GM12878 (cell line): ENCODE results near the gene CDKN2B. TPM values are rescaled to one million over a fixed set of nuclear protein-coding genes. Genes with fewer than 3 reads are reported as not detected.

ENCODE experiments used
- ATAC-seq: fragments of 200-7000 bp; cut with Tn5 transposase; 3 replicates; pipeline ENCODE4 v1.9.1; 2020; ENCODE audit warnings: mild to moderate bottlenecking, moderate library complexity
- BruUV-seq: library from RNA; stranded (reverse); fragments of 400-500 nt; replicated peaks from 2 replicates; lab custom pipeline; 2021; lab: Mats Ljungman, UMichigan
- CTCF ChIA-PET: fragments of 300-600 bp; sonication (Branson Sonifier 250); formaldehyde crosslinking; extraction: SDS; loops from one replicate; lab custom pipeline; 2021; ENCODE audit warnings: inconsistent platforms; lab: Yijun Ruan, JAX
- POLR2A ChIA-PET: fragments of 350-600 bp; formaldehyde crosslinking; extraction: SDS; loops from one replicate; lab custom pipeline; 2021; ENCODE audit warnings: inconsistent platforms; lab: Charles Lee
- RAD21 ChIA-PET: fragments of 300-600 bp; sonication (Branson Sonifier 250); formaldehyde crosslinking; loops from one replicate; lab custom pipeline; 2023; ENCODE audit warnings: antibody characterized with exemption; ENCODE audit not compliant: unreplicated experiment; lab: Charles Lee
- SMC1A ChIA-PET: fragments of 300-600 bp; sonication (Branson Sonifier 250); formaldehyde crosslinking; loops from one replicate; lab custom pipeline; 2023; ENCODE audit not compliant: unreplicated experiment, uncharacterized antibody; lab: Charles Lee
- DNase-seq: peaks from one replicate; pipeline ENCODE4 v3.0.0-alpha.2; 2011; ENCODE audit warnings: low read depth, low spot score
- FAIRE-seq: peaks from 3 replicates; lab custom pipeline; 2011; peaks lifted over from hg19 to GRCh38; lab: Jason Lieb, UNC
- H2AFZ ChIP-seq: 2 replicates; pipeline ENCODE4 v1.6.0; 2011; ENCODE audit warnings: low read depth, low read length, control low read depth; ENCODE audit not compliant: control insufficient read depth
- H3K27ac ChIP-seq: 2 replicates; pipeline ENCODE4 v1.5.1; 2011; ENCODE audit warnings: control low read depth; ENCODE audit not compliant: control insufficient read depth, insufficient read depth
- H3K27me3 ChIP-seq, 2 experiments: replicated peaks in 1 of 2; 2 replicates each; pipeline versions ENCODE4 v1.6.0 to v1.6.1; 2011; ENCODE audit warnings: low read length in 1 of 2; ENCODE audit not compliant: control insufficient read depth in 2 of 2, insufficient read depth in 2 of 2
- H3K36me3 ChIP-seq, 2 experiments: 2 replicates each; pipeline ENCODE4 v1.5.1; 2011; ENCODE audit warnings: low read length in 1 of 2; ENCODE audit not compliant: control insufficient read depth in 2 of 2, insufficient read depth in 2 of 2
- H3K4me1 ChIP-seq: 2 replicates; pipeline ENCODE4 v1.6.1; 2011; ENCODE audit warnings: mild to moderate bottlenecking, low read length, moderate library complexity, mixed read lengths; ENCODE audit not compliant: control insufficient read depth, insufficient read depth
- H3K4me2 ChIP-seq: 2 replicates; pipeline ENCODE4 v1.6.0; 2011; ENCODE audit warnings: control low read depth; ENCODE audit not compliant: control insufficient read depth, insufficient read depth
- H3K4me3 ChIP-seq: fragments of 200-600 bp; sonication (generic); 2 replicates; pipeline ENCODE4 v1.5.1; 2016
- H3K79me2 ChIP-seq: 2 replicates; pipeline ENCODE4 v1.6.0; 2011; ENCODE audit warnings: low read length; ENCODE audit not compliant: control insufficient read depth, insufficient read depth
- H3K9ac ChIP-seq: 2 replicates; pipeline ENCODE4 v1.8.0; 2011; ENCODE audit warnings: low read length, control low read depth, mixed read lengths; ENCODE audit not compliant: control insufficient read depth, insufficient read depth
- H3K9me3 ChIP-seq: replicated peaks from 3 replicates; pipeline ENCODE4 v1.5.1; 2011; ENCODE audit warnings: mild to moderate bottlenecking, low read length; ENCODE audit not compliant: control insufficient read depth, insufficient read depth
- H4K20me1 ChIP-seq: 2 replicates; pipeline ENCODE4 v1.6.0; 2011; ENCODE audit not compliant: control insufficient read depth, insufficient read depth
- EED ChIP-seq: sonication (generic); IDR thresholded peaks from 2 replicates; pipeline ENCODE4 v1.6.1; 2016; ENCODE audit warnings: antibody characterized with exemption, low read depth
- EGR1 ChIP-seq, 2 experiments: IDR thresholded peaks; 1 replicate in 1 of 2; 2 replicates in 1 of 2; pipeline ENCODE4 v1.6.1; 2011 to 2012; ENCODE audit warnings: low read depth in 2 of 2, low read length in 2 of 2, borderline replicate concordance in 1 of 2, mild to moderate bottlenecking in 1 of 2, moderate library complexity in 1 of 2
- NBN ChIP-seq: fragments of 450-650 bp; IDR thresholded peaks from 2 replicates; pipeline ENCODE4 v1.6.1; 2016
- POLR2AphosphoS5 ChIP-seq: IDR thresholded peaks from 2 replicates; pipeline ENCODE4 v1.6.1; 2011; ENCODE audit warnings: mild to moderate bottlenecking, low read length, inconsistent platforms
- STAT3 ChIP-seq: IDR thresholded peaks from 2 replicates; pipeline ENCODE4 v1.6.1; 2011; ENCODE audit warnings: low read depth, low read length, improper control_type of control experiment
- TCF12 ChIP-seq: IDR thresholded peaks from 2 replicates; pipeline ENCODE4 v1.6.1; 2011; ENCODE audit warnings: low read depth, mild to moderate bottlenecking, low read length
- TCF3 ChIP-seq: IDR thresholded peaks from 2 replicates; pipeline ENCODE4 v1.6.1; 2012; ENCODE audit warnings: low read depth, mild to moderate bottlenecking, low read length, borderline replicate concordance; ENCODE audit not compliant: insufficient read depth
- ZNF207 ChIP-seq: fragments of 450-650 bp; IDR thresholded peaks from 2 replicates; pipeline ENCODE4 v1.6.1; 2014; ENCODE audit warnings: antibody characterized with exemption, mild to moderate bottlenecking, borderline replicate concordance
- ZNF384 ChIP-seq: IDR thresholded peaks from 2 replicates; pipeline ENCODE4 v1.6.1; 2012; ENCODE audit warnings: low read depth, mild to moderate bottlenecking, low read length, improper control_type of control experiment, borderline replicate concordance
- WGBS: methylation state at CpG from one replicate; pipeline ENCODE4 v1.1.6; 2016; ENCODE audit warnings: low lambda C conversion rate; ENCODE audit not compliant: insufficient replicate concordance, insufficient coverage; ENCODE audit errors: missing lambda C conversion rate; 5-methylcytosine and 5-hydroxymethylcytosine counted together
- in situ Hi-C: fragments of 300-500 bp; cut with MboI; formaldehyde crosslinking; loops from 9 replicates; pipeline ENCODE4 v1.14.3; 2018; ENCODE audit warnings: mixed read lengths
- intact Hi-C: fragments of 100-400 bp; cut with micrococcal nuclease; formaldehyde crosslinking; loops from one replicate; pipeline ENCODE4 v1.14.2; 2022; ENCODE audit not compliant: unreplicated experiment
- polyA plus RNA-seq, 11 experiments: library from polyadenylated mRNA; depleted of rRNA in 4 of 11; unstranded in 6 of 11; stranded (reverse) in 5 of 11; fragments of >200 nt; fragmentation: Nextera tagmentation in 4 of 11; fragmentation: Illumina TruSeq in 1 of 11; extraction: Ambion mirVana in 4 of 11; extraction: Trizol in 1 of 11; gene quantifications; 1 replicate in 1 of 11; 2 replicates in 10 of 11; pipeline versions ENCODE4 v1.2.1 to v1.2.3, GENCODE V29; 2011 to 2016; ENCODE audit warnings: inconsistent platforms in 2 of 11, missing spikeins in 2 of 11, low read depth in 1 of 11
- total RNA-seq, 4 experiments: library from RNA; depleted of rRNA in 3 of 4; stranded (reverse); fragments of >200 nt in 3 of 4; fragmentation: Illumina TruSeq in 1 of 4; extraction: Trizol in 1 of 4; gene quantifications; 2 replicates each; pipeline versions ENCODE4 v1.2.1 to v1.2.3, GENCODE V29; 2013 to 2021
- TF ChIP-seq, protein P1 (sequence below): fragments of 450-650 bp; IDR thresholded peaks from 2 replicates; pipeline ENCODE4 v1.6.1; 2018; ENCODE audit warnings: borderline replicate concordance, mild to moderate bottlenecking; ENCODE audit not compliant: partially characterized antibody
- TF ChIP-seq, protein P2 (sequence below): IDR thresholded peaks from 2 replicates; pipeline ENCODE4 v1.6.1; 2011; ENCODE audit warnings: borderline replicate concordance, low read depth, mild to moderate bottlenecking, moderate library complexity, low read length; ENCODE audit not compliant: insufficient read depth, poor library complexity, severe bottlenecking
- TF ChIP-seq, protein P3 (sequence below): fragments of 150-350 bp; IDR thresholded peaks from 2 replicates; pipeline ENCODE4 v1.6.1; 2016; ENCODE audit warnings: low read depth, low read length

Gene CDKN2B
- total and polyA plus RNA-seq, 10 of the 15 experiments (the other 5 are each of a cell fraction or from before 2014, with no cell fraction given), result 0.03 to 0.47 (median 0.08) TPM; not detected in 1

DNA sequence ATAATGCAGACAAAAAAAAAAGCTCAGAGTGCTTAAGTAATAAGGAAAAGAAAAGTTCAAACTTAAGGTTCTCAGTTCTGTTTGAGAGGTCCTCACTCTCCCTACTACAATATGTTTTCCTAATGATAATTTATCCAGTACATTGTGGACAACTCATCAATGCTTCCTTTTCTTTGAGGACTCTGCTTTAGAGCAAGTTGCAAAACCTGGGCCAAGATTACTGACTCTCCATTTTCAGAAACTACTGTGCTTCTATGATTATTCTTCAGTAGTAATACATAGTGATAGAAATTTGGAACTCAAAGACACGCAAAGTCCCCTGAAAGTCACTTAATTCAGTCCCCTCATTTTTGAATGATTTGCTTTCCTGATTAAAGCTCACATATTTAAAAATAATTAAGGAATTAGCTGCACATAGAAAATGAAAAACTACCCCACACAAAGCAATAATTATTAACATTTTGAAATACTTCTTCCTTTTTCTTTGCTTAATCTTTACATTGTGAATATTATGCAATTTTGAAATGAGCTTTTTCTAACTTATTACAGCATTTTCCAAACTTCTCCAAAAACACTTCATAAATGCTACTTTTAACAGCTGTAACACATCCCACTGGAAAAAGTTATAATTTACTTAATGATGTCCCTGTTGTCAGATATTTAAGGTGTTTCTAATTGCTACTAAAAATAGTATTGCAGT is 26.1 kb downstream of the CDKN2B start (continued):
- TF ChIP-seq POLR2AphosphoS5, result no peak
- TF ChIP-seq, protein P1, sequence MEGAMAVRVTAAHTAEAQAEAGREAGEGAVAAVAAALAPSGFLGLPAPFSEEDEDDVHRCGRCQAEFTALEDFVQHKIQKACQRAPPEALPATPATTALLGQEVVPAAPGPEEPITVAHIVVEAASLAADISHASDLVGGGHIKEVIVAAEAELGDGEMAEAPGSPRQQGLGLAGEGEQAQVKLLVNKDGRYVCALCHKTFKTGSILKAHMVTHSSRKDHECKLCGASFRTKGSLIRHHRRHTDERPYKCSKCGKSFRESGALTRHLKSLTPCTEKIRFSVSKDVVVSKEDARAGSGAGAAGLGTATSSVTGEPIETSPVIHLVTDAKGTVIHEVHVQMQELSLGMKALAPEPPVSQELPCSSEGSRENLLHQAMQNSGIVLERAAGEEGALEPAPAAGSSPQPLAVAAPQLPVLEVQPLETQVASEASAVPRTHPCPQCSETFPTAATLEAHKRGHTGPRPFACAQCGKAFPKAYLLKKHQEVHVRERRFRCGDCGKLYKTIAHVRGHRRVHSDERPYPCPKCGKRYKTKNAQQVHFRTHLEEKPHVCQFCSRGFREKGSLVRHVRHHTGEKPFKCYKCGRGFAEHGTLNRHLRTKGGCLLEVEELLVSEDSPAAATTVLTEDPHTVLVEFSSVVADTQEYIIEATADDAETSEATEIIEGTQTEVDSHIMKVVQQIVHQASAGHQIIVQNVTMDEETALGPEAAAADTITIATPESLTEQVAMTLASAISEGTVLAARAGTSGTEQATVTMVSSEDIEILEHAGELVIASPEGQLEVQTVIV, result no peak
- no peak for TF ChIP-seq ZNF207
- TF ChIP-seq TCF12, result no peak
- no peak for TF ChIP-seq TCF3

DNA sequence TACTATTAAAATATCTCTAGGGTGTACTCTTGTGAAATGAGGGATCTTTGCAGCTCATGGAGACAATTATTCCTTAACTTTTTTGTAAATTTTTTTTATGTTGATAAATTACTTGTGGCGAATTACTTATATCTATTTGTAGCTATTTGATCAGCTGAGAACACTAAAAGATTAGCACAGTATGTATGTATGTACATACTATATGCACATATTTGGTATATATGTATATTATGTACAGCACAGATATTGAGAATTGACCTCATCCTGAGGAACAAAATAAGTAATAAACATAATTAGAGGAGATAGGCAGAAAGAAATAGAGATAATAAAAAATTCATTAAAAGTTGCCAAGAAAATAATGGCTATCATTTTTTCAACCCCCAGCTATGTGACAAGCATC is 26.7 kb downstream of the CDKN2B start:
- no TSS peak for BruUV-seq
- ATAC-seq, result no peak
- H3K27me3 ChIP-seq, result 0 out of 4 replicates have a peak, but pooled peaks cover 0 to 3% of the 10 kb centered on the region in 2 experiments
- intact Hi-C loops (no loop called here), in situ Hi-C loops (no loop called here)
- POLR2A ChIA-PET, result interaction anchor here (1.1 kb wide), 1 partner anchor 10 kb away, joined by 4 read pairs; no protein-coding TSS in a partner anchor
- no peak overlapping the region for H3K4me3 ChIP-seq
- RAD21 ChIA-PET, result no interaction called here
- no peak overlapping the region for H3K9ac ChIP-seq
- no peak for FAIRE-seq
- WGBS, result 96% methylated on average over 1 of the region's 1 CpG
- SMC1A ChIA-PET, result interaction anchor here (1.2 to 1.7 kb wide), 2 partner anchors 24 to 27 kb away, joined by 4 read pairs; partner anchors contain the start of gene CDKN2B
- H3K36me3 ChIP-seq, result no peaks in the 10 kb centered on the region
- no peak overlapping the region for H3K27ac ChIP-seq
- no peaks in the 10 kb centered on the region for H3K79me2 ChIP-seq
- CTCF ChIA-PET, result interaction anchor here (1.1 to 4.9 kb wide), 3 partner anchors 21 to 169 kb away, joined by 3 to 30 read pairs (median 3); partner anchors contain the start of gene CDKN2B
- no peaks in the 10 kb centered on the region for H3K4me1 ChIP-seq
- H4K20me1 ChIP-seq, result no peaks in the 10 kb centered on the region; the same call in 1 of the 2 replicates
- no peak overlapping the region for H3K4me2 ChIP-seq
- H2AFZ ChIP-seq, result no peak overlapping the region
- no peak for DNase-seq
- no peaks in the 10 kb centered on the region for H3K9me3 ChIP-seq
- TF ChIP-seq ZNF384 (no peak), STAT3 (no peak), EED (no peak), EGR1 (IDR thresholded peaks at IDR 0.05; ENCODE audit: borderline replicate concordance in 1 of 2, low read depth in 2 of 2, low read length in 2 of 2) (no peak), NBN (no peak)
- TF ChIP-seq, protein P2, sequence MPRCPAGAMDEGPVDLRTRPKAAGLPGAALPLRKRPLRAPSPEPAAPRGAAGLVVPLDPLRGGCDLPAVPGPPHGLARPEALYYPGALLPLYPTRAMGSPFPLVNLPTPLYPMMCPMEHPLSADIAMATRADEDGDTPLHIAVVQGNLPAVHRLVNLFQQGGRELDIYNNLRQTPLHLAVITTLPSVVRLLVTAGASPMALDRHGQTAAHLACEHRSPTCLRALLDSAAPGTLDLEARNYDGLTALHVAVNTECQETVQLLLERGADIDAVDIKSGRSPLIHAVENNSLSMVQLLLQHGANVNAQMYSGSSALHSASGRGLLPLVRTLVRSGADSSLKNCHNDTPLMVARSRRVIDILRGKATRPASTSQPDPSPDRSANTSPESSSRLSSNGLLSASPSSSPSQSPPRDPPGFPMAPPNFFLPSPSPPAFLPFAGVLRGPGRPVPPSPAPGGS, result no peak
- TF ChIP-seq, protein P3, sequence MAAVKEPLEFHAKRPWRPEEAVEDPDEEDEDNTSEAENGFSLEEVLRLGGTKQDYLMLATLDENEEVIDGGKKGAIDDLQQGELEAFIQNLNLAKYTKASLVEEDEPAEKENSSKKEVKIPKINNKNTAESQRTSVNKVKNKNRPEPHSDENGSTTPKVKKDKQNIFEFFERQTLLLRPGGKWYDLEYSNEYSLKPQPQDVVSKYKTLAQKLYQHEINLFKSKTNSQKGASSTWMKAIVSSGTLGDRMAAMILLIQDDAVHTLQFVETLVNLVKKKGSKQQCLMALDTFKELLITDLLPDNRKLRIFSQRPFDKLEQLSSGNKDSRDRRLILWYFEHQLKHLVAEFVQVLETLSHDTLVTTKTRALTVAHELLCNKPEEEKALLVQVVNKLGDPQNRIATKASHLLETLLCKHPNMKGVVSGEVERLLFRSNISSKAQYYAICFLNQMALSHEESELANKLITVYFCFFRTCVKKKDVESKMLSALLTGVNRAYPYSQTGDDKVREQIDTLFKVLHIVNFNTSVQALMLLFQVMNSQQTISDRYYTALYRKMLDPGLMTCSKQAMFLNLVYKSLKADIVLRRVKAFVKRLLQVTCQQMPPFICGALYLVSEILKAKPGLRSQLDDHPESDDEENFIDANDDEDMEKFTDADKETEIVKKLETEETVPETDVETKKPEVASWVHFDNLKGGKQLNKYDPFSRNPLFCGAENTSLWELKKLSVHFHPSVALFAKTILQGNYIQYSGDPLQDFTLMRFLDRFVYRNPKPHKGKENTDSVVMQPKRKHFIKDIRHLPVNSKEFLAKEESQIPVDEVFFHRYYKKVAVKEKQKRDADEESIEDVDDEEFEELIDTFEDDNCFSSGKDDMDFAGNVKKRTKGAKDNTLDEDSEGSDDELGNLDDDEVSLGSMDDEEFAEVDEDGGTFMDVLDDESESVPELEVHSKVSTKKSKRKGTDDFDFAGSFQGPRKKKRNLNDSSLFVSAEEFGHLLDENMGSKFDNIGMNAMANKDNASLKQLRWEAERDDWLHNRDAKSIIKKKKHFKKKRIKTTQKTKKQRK, result no peak
